Right renal cortex interstitium (tissue), 3 donors: ENCODE results near the gene SUPT20HL1. TPM values are rescaled to one million over a fixed set of nuclear protein-coding genes. Genes with fewer than 3 reads are reported as not detected.

ENCODE experiments used
- DNase-seq, 3 donors: peaks; one replicate each; pipeline ENCODE4 v3.0.0-alpha.2; 2013; ENCODE audit warnings: low read depth in 3 of 3, low spot score in 2 of 3
- polyA plus RNA-seq, 3 donors: library from polyadenylated mRNA; unstranded; fragments of 120-200 nt; gene quantifications; one replicate each; pipeline ENCODE4 v1.2.1, GENCODE V29; 2013; ENCODE audit not compliant: insufficient read length in 3 of 3

The SUPT20HL1 gene
- polyA plus RNA-seq, 3 donors = not detected

DNA sequence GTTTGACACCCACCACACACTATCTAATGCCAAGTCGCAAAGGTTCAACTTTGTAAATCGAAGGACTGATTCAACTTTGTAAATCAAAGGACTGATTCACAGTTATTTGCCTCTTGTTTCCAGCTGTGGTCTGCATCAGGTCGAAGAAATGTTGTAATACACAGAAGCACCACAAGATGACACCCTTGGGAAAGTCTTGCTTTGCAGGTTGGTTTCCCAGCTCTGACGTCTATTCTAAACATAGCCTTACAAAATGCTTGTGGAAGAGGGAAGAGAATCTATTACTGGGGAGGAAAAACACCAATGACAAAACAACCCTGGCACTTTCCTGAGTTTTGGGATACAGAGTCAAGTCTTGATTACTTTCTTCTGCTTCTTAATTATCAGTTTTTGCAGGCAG is 35.3 kb downstream of the SUPT20HL1 start:
- DNase-seq = peak; percentile 32 to 54 (median 33)

DNA sequence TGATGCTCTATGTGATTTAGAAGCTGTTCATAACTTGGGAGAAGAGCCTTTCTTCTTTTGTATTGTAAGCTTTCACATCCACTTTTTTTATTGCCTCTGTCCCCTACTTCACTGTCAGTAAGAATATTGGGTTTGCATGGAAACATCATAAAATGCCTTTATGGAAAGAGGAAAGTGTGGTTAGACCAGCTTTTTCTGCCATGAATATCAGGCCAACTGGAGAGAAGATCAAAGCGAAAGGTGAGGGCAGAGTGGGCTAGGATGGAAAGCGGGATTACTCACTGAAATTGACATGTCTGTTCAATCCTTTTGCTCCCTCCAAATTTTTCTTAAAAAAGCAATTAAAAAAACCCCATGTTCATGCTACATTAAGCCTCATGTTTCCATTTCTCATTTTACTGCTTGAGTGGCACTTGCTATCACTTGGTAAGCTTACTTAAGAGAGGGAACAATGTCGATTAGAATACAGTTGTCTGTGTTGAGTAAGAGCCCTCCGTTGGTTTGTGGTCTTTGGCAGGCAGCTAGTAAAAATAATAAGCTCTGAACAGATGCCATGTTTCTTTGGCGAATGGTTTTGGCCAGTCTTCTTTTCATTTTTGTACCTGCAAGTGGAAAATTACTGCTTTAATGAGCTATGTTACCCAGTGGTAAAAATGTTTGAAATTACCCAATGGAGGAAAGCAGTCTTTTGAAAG is 35.9 kb downstream of the SUPT20HL1 start:
- DNase-seq = no peak

DNA sequence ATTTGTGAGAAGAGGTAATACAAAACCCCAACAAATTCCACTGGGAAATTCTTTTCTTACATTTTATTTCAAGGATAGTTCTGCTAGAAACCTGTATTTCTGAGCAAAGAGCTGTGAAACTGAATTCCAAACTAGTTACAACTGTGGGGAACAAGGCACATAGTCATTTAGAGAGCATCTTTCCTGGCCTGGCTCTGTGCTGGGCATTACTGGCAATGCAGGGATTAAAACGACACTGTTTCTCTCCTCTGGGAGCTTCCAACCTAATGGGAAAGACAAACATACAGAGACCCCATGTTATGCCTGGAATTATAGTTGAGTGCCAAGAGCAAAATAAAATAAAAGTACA is 36.5 kb downstream of the SUPT20HL1 start:
- no peak for DNase-seq

DNA sequence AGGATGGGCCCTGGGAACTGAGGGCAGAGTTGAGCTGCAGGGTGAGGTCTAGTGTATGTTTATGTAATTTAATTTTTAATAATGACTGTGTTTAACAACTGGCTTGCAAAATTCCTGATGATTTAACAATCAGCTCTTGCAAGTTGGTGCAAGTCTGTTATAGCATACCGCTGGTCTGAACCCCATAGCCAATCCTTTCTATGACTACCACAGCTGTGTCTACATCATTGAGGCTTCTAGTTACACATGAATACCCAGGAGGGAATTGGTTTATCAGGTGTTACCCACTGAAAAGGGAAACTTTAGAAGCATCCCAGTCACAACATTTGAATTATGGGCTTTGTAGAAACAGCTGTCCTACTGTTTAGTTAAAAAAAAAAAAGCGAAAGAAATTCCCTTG is 38.3 kb downstream of the SUPT20HL1 start:
- no peak for DNase-seq

DNA sequence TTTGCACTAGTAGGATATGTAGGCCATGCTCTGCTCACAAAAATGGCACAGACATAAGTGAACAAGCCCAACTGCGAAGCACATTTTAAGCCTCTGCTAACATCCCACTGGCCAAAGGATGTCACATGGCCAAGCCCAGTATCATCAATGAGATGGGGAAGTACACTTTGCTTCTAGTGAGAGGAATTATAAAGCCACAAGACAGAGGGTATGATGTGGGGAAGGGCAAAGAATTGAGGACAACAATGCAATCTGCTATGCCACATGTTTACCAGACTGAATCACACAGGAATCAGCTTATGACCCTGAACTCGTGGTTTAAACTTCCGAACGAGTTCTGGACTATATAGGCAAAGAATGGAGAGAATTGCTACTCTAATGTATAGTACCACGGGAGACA is 39.1 kb downstream of the SUPT20HL1 start:
- no peak for DNase-seq

DNA sequence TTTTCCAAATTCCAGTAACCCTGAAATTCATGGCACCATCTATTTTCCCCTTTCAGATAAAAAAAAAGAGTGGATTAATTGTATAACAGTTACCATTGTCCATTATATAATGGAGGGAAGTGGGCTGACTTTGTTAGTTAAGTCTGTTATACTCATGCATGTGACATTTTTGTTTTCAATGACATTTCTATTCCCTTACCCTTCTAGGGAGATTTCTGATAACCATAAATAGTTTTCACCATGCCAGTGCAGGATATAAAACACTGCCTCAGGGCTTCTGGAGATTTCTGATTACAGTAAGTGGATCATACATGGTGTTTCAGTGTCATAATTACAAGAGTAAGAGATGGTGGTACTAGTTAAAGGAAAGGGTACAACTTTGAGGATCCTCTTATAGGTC is 45.5 kb downstream of the SUPT20HL1 start:
- no peak for DNase-seq

Other genes with a start within 250 kb of the SUPT20HL1 start
- 10 to 100 TPM; 29.2 to 32.6 (median 29.2) TPM for gene ZFX, start 210.9 kb upstream of the SUPT20HL1 start, polyA plus RNA-seq
- under 1 TPM in 1 of 3 donors, not detected in 2; 0.11 TPM for gene SUPT20HL2, start 46.6 kb upstream of the SUPT20HL1 start, polyA plus RNA-seq
- 10 to 100 TPM in 1 of 3 donors, 1 to 10 TPM in 2; 7.9 to 11.0 (median 9.1) TPM for gene PDK3, start 104.6 kb downstream of the SUPT20HL1 start, polyA plus RNA-seq